Thymus (tissue), 11 donors: ENCODE results near the gene SH3TC2. TPM values are rescaled to one million over a fixed set of nuclear protein-coding genes. Genes with fewer than 3 reads are reported as not detected.

Experiments used
- DNase-seq, 9 donors: peaks; one replicate each; pipeline ENCODE4 v3.0.0-alpha.2; 2013; ENCODE audit warnings: low spot score in 9 of 9, low read depth in 6 of 9, missing footprints in 1 of 9
- H3K27ac ChIP-seq, 2 donors: one replicate each; pipeline ENCODE4 v1.5.1; 2013; ENCODE audit warnings: control low read depth in 1 of 2, low read depth in 1 of 2, low read length in 1 of 2, mild to moderate bottlenecking in 1 of 2, moderate library complexity in 1 of 2
- H3K27me3 ChIP-seq, 2 donors: one replicate each; pipeline ENCODE4 v1.5.1; 2013; ENCODE audit warnings: low read length in 1 of 2; ENCODE audit not compliant: control insufficient read depth in 2 of 2, insufficient read depth in 1 of 2
- H3K36me3 ChIP-seq, 2 donors: one replicate each; pipeline ENCODE4 v1.5.1; 2013; ENCODE audit warnings: low read length in 1 of 2, mild to moderate bottlenecking in 1 of 2, moderate library complexity in 1 of 2; ENCODE audit not compliant: control insufficient read depth in 2 of 2, insufficient read depth in 2 of 2
- H3K4me1 ChIP-seq, 2 donors: one replicate each; pipeline ENCODE4 v1.5.1; 2013; ENCODE audit warnings: low read length in 2 of 2; ENCODE audit not compliant: control insufficient read depth in 2 of 2, insufficient read depth in 2 of 2
- H3K4me3 ChIP-seq, 2 donors: one replicate each; pipeline ENCODE4 v1.5.1; 2013; ENCODE audit warnings: low read length in 2 of 2, control low read depth in 1 of 2, mild to moderate bottlenecking in 1 of 2
- H3K9me3 ChIP-seq, 2 donors: one replicate each; pipeline ENCODE4 v1.5.1; 2013; ENCODE audit warnings: low read length in 1 of 2, mild to moderate bottlenecking in 1 of 2; ENCODE audit not compliant: control insufficient read depth in 2 of 2, insufficient read depth in 1 of 2
- WGBS: extraction: QIAGEN DNeasy Blood & Tissue Kit; methylation state at CpG from one replicate; pipeline ENCODE4 v1.1.7; 2013; 5-methylcytosine and 5-hydroxymethylcytosine counted together
- polyA plus RNA-seq: library from polyadenylated mRNA; stranded (reverse); fragments of 200-250 nt; gene quantifications from one replicate; pipeline ENCODE4 v1.2.3, GENCODE V29; 2013
- total RNA-seq: library from RNA; stranded (reverse); fragments of 120-200 nt; gene quantifications from one replicate; pipeline ENCODE4 v1.2.4, GENCODE V29; 2013
- donor health status: healthy.

The SH3TC2 gene
- total and polyA plus RNA-seq, 2 donors, result 0.24 to 0.48 TPM

DNA sequence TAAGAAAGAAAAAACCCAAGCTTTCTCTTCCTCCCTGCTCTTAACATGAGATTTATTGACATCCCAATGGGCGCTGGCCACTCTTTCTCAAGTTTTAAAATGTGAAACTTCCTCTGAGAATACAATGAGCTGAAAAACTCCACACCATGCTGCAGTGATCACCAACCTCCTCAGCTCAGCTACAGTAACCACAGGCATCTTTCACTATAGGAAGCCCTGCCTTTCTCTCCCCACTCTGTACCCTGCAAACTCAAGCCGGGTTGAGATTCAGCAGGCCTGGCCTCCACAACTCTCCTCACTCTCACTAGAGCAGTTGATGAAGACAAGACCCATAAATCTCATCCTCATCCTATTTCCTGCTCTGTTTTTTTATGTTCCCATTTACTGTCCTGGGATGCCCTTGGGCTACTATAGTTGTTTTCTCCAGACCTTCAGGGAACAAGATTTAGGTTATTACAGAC is 48.3 kb downstream of the SH3TC2 start:
- H3K9me3 ChIP-seq, result no peaks in the 10 kb centered on the region
- no peak overlapping the region for H3K4me3 ChIP-seq
- no peaks in the 10 kb centered on the region for H3K36me3 ChIP-seq
- H3K4me1 ChIP-seq, result no peaks in the 10 kb centered on the region
- DNase-seq, result no peak
- WGBS, result 95% methylated on average over 2 of the region's 2 CpGs
- H3K27me3 ChIP-seq, result no peaks in the 10 kb centered on the region
- no peak overlapping the region for H3K27ac ChIP-seq

DNA sequence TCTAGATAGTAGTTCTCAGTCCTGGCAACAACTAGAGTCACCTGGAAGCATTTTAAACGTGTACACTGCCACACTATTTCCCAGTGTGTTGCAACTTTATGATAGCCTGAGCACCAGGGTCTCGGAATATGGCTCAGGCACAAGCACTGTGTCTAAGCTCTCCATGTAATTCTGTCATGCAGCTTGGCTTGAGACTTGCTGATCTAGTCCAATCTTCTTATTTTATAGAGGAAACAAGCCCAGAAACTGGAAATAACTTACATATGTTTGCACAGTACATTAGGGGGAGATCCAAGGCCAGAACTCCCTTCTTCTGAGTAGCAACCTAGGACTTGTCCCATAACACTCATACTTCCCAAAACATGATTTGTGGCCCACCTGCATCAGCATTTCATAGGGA is 49.1 kb downstream of the SH3TC2 start:
- WGBS, result 87% methylated on average over 2 of the region's 2 CpGs
- no peaks in the 10 kb centered on the region for H3K9me3 ChIP-seq
- no peak overlapping the region for H3K4me3 ChIP-seq
- DNase-seq, result no peak
- H3K4me1 ChIP-seq, result no peaks in the 10 kb centered on the region
- H3K36me3 ChIP-seq, result no peaks in the 10 kb centered on the region
- no peak overlapping the region for H3K27ac ChIP-seq
- H3K27me3 ChIP-seq, result no peaks in the 10 kb centered on the region

GRCh38 chr5:149012350-149012749 is 50.5 kb downstream of the SH3TC2 start:
- Histone ChIP-seq H3K27me3 (no peaks in the 10 kb centered on the region), H3K36me3 (no peaks in the 10 kb centered on the region), H3K4me1 (no peaks in the 10 kb centered on the region), H3K9me3 (no peaks in the 10 kb centered on the region), H3K27ac (no peak overlapping the region), H3K4me3 (no peak overlapping the region)
- DNase-seq, result no peak
- 93% methylated on average over 5 of the region's 5 CpGs for WGBS

- H3K36me3 ChIP-seq, result no peaks in the 10 kb centered on the region
Observed at GRCh38 chr5:149011728-149012127, 51.1 kb downstream of the SH3TC2 start.

GRCh38 chr5:149011084-149011483 is 51.8 kb downstream of the SH3TC2 start:
- no peaks in the 10 kb centered on the region for H3K36me3 ChIP-seq
- DNase-seq, result no peak
- no peaks in the 10 kb centered on the region for H3K27me3 ChIP-seq
- no peak overlapping the region for H3K4me3 ChIP-seq
- H3K4me1 ChIP-seq, result no peaks in the 10 kb centered on the region
- H3K27ac ChIP-seq, result no peak overlapping the region
- H3K9me3 ChIP-seq, result no peaks in the 10 kb centered on the region
- WGBS, result 94% methylated on average over 3 of the region's 3 CpGs

More at GRCh38 chr5:149011728-149012127, 51.1 kb downstream of the SH3TC2 start:
- WGBS, result 99% methylated on average over 2 of the region's 2 CpGs
- H3K27ac ChIP-seq, result no peak overlapping the region
- H3K4me1 ChIP-seq, result no peaks in the 10 kb centered on the region
- DNase-seq, result no peak
- no peaks in the 10 kb centered on the region for H3K9me3 ChIP-seq
- no peak overlapping the region for H3K4me3 ChIP-seq
- H3K27me3 ChIP-seq, result no peaks in the 10 kb centered on the region

DNA sequence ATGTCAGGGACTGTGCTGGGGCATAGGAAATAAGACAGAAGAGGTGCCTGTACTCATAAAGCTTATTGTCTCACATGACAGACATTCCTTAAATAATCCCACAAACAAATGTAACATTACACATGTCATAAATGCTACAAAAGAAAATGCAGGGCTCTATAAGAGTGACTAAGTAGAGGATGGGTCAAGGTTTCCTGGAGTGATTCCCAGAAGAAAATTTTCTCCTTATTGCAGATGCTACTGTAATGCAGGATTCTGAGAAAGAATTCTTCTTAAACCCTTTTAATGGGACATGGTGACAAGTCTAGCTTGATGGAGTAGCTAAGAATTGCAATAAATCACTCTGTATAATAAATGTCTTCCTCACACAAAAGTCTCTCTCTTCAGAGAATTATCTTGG is 55.7 kb downstream of the SH3TC2 start:
- Histone ChIP-seq H3K9me3 (no peaks in the 10 kb centered on the region), H3K27ac (no peak overlapping the region)

DNA sequence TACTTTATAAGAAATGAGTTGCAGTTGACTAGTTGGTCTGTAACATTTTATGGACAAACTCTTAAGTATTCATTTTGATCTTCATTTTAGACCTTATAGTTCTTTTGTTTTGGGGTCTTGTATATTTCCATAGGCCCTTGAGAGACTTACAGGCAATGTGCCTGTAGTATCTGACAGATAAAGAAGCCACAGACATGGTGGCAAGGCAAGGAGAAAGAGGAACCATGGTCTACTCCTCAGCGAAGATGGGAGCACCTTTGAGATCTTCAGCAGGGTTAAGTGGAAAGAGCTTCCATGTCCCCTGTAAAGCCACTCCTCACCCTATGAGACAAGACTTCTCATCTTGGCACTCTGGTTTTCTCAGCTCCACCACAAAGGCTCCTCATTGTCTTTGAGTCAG is 56.4 kb downstream of the SH3TC2 start:
- Histone ChIP-seq H3K4me3 (no peak overlapping the region), H3K9me3 (no peaks in the 10 kb centered on the region), H3K27ac (no peak overlapping the region), H3K4me1 (no peaks in the 10 kb centered on the region), H3K27me3 (no peaks in the 10 kb centered on the region), H3K36me3 (no peaks in the 10 kb centered on the region)
- WGBS, result 83% methylated on average over 1 of the region's 1 CpG
- DNase-seq, result no peak

More for the DNA sequence above, 55.7 kb downstream of the SH3TC2 start:
- H3K4me1 ChIP-seq, result no peaks in the 10 kb centered on the region
- no peak for DNase-seq
- H3K27me3 ChIP-seq, result no peaks in the 10 kb centered on the region
- no peak overlapping the region for H3K4me3 ChIP-seq
- H3K36me3 ChIP-seq, result no peaks in the 10 kb centered on the region

DNA sequence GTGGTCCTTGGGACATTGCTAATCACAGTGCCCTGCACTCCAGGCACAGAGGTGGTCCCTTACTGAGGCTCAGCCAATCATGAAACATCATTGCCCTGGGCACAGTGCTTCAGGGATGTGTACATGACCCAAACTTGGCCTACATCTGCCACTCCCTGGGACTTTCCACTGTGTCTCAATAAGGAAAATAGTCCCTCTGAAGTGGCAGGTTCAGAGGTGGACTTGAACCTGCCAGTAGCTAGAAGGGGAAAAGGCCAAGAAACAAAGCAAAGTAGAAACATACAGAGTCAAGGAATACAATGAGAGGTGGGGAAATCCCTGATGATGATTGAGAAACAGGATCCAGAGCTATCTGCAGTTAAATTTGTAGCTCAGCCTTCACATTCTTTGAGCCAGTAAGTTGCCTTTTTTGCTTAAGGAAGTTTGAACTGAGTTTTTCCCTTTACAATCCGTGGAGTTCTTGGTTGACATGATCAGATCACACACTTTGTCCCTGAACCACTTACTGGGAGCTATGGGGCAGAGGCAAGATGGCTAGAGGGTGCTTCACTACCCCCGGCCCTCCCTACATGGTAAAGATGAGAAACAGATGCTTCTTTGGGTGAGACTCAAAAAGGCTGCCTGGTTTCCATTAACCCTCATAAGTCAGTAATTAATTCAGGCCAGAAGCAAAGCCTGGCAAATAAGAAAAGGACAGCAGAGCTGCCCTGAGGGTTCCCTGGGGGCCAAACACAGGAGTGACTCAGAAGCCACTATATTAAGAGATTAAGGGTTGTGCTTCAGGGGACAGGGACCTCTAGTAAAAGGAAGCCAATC is 57.6 kb downstream of the SH3TC2 start:
- Histone ChIP-seq H3K9me3 (no peaks in the 10 kb centered on the region), H3K27ac (no peak overlapping the region), H3K4me1 (no peaks in the 10 kb centered on the region), H3K36me3 (no peaks in the 10 kb centered on the region), H3K4me3 (no peak overlapping the region), H3K27me3 (no peaks in the 10 kb centered on the region)
- no peak for DNase-seq
- WGBS, result 91% methylated on average over 2 of the region's 2 CpGs

DNA sequence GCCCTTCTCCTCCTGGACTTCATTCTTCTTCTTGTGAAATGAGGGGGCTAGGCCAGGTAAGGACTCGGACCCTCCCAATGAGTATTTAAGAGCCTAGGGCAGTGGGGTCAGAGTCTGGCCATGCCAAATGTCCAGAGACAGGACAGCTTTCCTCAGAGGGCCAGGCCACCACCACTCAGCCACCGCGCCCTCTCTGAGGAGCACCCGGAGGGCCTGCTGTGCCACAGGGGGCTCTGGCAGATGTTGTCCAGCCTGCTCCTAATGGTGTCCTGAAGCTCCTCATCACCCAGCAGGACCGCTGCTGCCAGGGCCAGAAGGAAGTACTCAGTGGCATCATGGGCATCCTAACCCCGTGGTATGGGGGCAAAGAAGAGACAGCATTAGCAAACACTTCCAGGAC is 58.3 kb downstream of the SH3TC2 start:
- DNase-seq, result no peak
- no peaks in the 10 kb centered on the region for H3K27me3 ChIP-seq
- H3K4me3 ChIP-seq, result no peak overlapping the region
- no peaks in the 10 kb centered on the region for H3K36me3 ChIP-seq
- H3K4me1 ChIP-seq, result no peaks in the 10 kb centered on the region
- H3K27ac ChIP-seq, result no peak overlapping the region
- 96% methylated on average over 6 of the region's 6 CpGs for WGBS
- no peaks in the 10 kb centered on the region for H3K9me3 ChIP-seq
